HG02852 (cell line): Measurements from ENCODE around the gene E2F3.

Experiments used
- ATAC-seq: cut with Tn5 transposase; IDR thresholded peaks from one replicate; pipeline ENCODE4 v1.9.1; 2021; ENCODE audit warnings: mild to moderate bottlenecking, moderate library complexity; ENCODE audit not compliant: unreplicated experiment

E2F3 gene

GRCh38 chr6:20401205-20402091, at the start of gene E2F3:
Gene E2F3 (plus strand): TSS chr6:20401879. CDS start chr6:20402233, 354 bp downstream.
- ATAC-seq: peak; percentile 85

- no peak for ATAC-seq
These were observed 49.3 kb upstream of the E2F3 start for GRCh38 chr6:20352346-20352745.

- no peak for ATAC-seq
These were observed 48.5 kb upstream of the E2F3 start for GRCh38 chr6:20353134-20353533.

GRCh38 chr6:20354366-20354765, 47.3 kb upstream of the E2F3 start:
- no peak for ATAC-seq

GRCh38 chr6:20360471-20361119, 41.1 kb upstream of the E2F3 start:
- ATAC-seq: no peak

GRCh38 chr6:20362623-20363022, 39.1 kb upstream of the E2F3 start:
- ATAC-seq: no peak

GRCh38 chr6:20364327-20364726, 37.4 kb upstream of the E2F3 start:
- ATAC-seq: no peak

GRCh38 chr6:20365456-20365855, 36.2 kb upstream of the E2F3 start:
- peak; percentile 65 for ATAC-seq

GRCh38 chr6:20366082-20366830, 35.4 kb upstream of the E2F3 start:
- ATAC-seq: no peak

GRCh38 chr6:20367743-20368485, 33.8 kb upstream of the E2F3 start:
- no peak for ATAC-seq

- no peak for ATAC-seq
These were observed 31.3 kb upstream of the E2F3 start for GRCh38 chr6:20370393-20370792.

- ATAC-seq: no peak
These were observed 30.9 kb upstream of the E2F3 start for GRCh38 chr6:20370801-20371200.

GRCh38 chr6:20375436-20375835, 26.2 kb upstream of the E2F3 start:
- ATAC-seq: no peak

GRCh38 chr6:20377623-20378265, 23.9 kb upstream of the E2F3 start:
- no peak for ATAC-seq

- no peak for ATAC-seq
These were observed 22.4 kb upstream of the E2F3 start for GRCh38 chr6:20379231-20379630.

- no peak for ATAC-seq
These were observed 15.5 kb upstream of the E2F3 start for GRCh38 chr6:20386218-20386617.

GRCh38 chr6:20389066-20389465, 12.6 kb upstream of the E2F3 start:
- no peak for ATAC-seq

- no peak for ATAC-seq
These were observed 8.4 kb upstream of the E2F3 start for GRCh38 chr6:20393297-20393696.

GRCh38 chr6:20399518-20399917, 2.2 kb upstream of the E2F3 start:
- no peak for ATAC-seq

GRCh38 chr6:20400456-20401204, 1.0 kb upstream of the E2F3 start:
- no peak for ATAC-seq
